ENCODE data around the gene PGM2L1.
"Not testable (repeated sequence)": the region's sequence is repeated elsewhere in the genome, so short reads cannot be mapped to it uniquely, and the experiment has no call there.

The PGM2L1 gene

DNA sequence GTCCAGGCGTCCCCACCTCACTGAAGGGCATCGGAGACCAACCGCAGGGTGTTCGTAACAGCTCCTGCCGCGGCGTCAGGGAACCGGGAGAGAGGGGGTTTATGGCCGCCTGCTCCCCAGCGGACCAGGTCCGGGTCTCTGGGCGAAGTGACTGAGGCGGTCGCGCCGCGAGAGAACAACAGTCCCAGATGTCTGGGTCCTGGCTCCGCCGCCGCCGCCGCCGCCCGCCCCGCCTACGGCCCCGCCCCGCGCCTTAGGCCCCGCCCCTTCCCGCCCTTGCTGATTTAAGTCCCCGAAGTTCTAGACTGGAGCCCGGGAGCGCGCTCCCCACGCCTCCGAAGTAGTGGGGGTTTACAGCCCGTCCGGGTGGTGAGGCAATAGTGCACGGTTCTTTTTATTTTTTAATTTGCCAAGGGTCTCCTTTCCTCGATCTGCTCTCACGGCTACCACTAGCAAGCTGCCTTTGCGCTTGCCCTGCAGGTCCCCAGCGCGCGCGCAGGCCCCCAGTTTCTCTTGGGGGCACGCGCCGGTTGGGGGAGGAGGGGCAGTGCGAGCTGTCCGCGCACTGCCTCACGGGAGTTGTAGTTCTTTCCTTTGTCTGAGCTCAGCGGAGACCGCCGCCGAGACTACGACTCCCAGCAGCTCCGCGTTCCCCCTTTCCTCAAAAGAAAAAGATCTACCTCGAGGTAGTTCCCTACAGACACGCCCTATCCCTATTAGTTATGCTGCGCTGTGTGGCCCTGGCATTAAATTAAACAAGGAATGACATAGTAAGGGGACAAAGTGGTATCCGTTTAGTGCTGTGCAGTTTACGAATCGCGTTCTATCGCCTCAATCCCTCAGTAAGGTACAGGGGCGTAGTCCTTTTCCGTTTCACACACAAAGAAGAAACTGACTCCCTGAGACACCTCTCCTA lies at the start of gene PGM2L1:
Gene PGM2L1, minus strand, starts transcription at position 190 of the 916 bp plus-strand sequence. CDS start 272 bp downstream, outside the sequence.
- DNase-seq (ENCODE audit: low read depth, low spot score), result peak; percentile 84

DNA sequence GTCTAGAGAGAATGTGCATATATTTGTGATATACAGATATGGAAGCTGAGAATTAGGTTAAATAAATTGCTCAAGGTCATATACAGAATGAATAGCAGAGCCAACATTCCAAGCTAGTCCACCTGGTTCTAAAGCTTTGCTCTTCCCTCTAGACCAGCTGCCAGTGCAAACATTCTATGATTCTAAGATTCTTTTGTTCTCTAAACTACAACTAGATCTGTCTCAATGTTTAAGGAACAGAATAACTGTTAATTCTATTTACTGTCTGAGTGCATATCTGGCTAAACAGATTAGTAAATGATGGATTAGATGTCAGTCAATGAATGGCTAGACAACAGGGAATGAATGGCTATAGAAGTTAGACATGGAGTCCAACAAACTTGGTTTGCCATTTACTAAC lies 49.5 kb upstream of the PGM2L1 start:
- no peak for DNase-seq (ENCODE audit: low read depth, low spot score)

DNA sequence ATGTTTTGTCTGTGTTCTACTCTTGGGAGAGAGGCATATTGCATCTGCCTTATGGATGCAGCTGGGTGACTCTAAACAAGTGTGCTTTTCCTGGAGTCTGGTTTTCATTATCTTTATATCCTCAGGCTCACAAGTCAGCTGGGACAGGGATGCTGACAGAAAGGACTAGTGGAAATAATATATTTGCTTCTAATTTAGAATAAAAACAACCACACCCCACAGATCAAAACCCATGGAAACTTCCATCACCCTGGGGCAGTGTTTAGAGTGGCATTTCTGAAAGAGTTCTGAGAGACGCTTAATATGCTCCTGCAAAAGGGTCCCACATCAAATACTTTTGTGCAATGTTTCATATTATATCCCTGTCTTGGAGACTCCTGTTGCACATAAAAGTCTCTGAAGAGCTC lies 48.3 kb upstream of the PGM2L1 start:
- DNase-seq (ENCODE audit: low read depth, low spot score), result no peak

DNA sequence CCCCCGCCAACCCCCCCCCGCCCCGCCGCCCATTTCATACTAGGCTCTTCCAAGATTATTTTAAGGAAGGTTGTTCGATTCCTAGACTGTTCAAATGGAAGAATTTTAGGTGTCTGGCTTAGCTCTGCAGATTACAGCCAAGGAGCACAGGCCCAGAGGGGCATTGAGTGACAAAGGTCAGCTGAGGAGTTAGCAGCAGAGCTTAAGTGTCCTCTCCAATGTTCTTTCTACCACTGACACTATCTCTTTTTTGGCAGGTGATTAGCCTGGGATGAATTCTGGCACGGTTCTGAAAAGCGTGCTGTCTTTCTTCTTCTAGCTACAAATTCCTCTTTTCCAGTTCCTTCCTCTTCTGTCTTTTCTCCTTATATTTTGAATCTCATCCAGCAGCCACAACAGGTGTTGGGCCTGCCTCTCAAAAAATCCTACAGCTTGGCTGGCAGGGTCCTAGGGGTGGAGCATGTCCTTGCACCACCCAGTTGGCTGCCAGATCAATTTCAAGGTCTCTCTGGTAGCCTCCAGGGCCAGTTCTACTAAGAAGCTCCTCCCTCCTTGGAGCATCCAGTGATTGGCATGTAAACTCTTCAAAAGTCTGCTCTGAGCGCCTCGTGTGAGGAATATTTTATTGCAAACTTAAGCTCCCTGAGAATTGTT lies 46.1 kb upstream of the PGM2L1 start:
- no peak for DNase-seq (ENCODE audit: low read depth, low spot score)

DNA sequence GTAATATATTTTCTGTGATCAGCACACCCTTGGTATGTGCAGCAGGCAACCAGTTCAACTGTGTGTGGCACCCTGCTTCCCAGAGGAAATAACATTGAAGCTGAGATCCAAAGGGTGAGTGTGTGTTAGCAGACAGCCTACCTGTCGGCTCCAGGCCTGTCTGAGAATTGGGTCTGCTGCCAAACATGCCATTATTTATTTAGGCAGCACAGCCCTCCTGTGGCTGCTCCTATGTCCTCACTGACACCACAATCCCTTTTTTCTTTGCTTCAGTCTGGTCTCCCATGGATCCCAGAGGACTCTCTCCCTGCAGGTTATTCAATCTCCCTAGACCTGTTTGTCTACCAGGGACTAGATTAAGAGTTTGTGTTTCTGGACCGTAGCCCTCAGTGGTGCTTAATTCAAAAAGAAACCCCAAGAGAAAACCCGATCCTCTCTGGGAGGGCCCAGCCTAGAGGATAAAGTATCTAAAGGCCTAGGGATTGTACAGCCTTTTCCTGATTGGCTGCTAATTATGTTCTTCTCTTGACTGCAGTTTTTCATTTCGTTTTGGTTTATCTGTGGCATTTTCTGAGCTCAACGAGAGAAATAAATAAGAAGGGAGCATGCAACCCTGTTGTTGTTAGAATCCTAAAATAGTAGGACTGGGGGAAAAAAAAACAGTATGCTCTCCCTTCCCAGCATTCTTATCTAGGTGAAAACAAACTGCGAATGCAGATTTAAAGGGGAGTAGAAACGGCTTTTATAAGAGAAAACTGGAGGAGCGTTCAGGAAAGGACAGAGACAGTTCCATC lies 45.0 kb upstream of the PGM2L1 start:
- no peak for DNase-seq (ENCODE audit: low read depth, low spot score)

DNA sequence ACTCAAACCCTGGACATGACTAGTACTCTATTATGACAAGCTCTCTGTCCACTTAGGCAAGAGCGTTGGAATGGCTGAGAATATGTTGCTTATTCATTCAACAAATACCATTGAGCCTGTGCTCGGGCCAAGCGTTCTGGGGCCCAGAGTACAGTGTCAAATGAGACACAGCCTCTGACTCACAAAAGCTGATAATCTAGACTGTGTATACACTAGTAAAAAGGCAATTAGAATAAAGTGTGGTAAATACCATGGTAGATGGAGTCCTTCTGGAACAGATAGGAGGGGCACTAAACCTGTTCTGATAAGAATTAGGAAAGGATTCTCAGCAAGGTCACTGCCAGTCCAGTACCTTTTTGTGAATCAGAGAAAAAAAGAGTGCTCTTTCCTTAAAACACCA lies 44.4 kb upstream of the PGM2L1 start:
- no peak for DNase-seq (ENCODE audit: low read depth, low spot score)

DNA sequence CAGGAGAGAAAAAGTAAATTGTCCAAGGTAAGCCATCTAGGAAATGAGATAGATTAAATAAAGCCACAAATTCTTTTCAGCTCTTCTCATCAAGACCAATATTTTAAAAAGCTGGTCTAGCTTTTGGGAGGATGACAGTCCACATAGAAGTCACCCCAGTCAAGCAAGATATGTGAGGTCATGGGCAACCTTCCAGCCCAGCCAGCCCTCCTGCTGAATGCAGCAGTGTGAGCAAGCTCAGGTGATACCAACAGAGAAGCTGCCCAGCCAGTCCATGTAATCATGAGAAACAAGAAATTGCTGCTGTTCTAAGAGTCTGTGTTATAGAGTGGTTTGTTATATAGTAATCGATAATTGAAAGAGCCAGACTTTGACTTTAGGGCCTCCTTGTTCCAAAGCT lies 40.4 kb upstream of the PGM2L1 start:
- no peak for DNase-seq (ENCODE audit: low read depth, low spot score)

DNA sequence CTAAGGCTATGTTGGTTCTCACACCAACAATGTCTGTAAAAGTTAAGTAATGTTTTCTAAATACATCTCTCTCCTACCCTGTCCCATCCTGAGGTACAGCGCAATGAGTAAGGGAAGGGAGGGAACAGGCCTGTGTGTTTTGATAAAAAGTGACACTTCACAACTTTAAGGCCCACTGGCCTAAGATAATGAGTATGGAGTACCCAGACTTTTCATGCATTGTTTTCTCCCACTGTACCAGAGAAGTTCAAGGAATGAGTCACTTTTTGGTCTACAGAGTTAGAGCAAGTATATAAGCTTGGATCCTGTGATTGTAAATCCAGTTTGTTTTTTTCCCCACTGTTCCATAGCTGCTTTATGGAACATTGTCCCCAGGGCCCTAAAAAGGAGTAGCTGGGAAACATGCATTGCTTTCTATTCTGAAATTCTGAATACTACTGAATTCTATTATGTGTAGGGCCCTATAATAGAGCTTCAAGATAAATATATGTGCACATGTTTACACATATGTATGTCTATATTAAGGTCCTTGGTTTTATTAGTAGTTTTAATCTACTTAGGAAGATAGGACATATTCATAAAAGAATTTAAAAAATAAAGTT lies 39.3 kb upstream of the PGM2L1 start:
- DNase-seq (ENCODE audit: low read depth, low spot score), result no peak

DNA sequence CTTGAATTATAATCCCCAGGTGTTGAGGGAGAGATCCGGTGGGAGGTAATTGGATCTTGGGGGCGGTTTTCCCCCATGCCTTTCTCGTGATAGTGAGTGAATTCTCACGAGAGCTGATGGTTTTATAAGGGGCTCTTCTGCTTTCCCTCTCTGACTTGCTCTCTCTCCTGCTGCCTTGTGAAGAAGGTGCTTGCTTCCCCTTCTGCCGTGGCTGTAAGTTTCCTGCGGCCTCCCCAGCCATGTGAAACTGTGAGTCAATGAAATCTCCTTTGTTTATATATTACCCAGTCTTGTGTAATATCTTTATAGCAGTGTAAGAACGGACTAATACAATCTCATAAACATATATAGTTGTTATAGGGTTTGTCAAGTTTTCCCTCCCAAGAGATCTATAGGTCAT lies 36.3 kb upstream of the PGM2L1 start:
- DNase-seq (ENCODE audit: low read depth, low spot score), result no peak

DNA sequence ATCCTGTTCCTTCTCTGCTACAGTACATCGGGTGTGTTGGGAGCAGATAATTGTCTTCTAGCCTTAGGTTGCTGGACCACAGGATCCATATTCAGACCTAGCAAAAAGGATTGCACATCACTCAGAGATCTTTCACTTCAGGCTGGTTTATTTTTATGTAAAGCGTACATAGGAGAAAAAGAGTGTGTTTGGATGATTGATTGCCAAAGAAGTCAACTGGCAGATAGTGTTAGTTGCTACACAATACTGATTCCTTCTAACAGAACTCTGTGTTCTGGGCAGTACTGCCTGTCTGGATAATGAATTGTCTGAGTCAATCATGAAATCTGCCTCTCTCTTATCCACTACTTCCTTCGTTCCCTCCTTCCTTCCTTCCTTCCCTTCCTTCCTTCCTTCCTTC lies 31.0 kb upstream of the PGM2L1 start:
- no peak for DNase-seq (ENCODE audit: low read depth, low spot score)

DNA sequence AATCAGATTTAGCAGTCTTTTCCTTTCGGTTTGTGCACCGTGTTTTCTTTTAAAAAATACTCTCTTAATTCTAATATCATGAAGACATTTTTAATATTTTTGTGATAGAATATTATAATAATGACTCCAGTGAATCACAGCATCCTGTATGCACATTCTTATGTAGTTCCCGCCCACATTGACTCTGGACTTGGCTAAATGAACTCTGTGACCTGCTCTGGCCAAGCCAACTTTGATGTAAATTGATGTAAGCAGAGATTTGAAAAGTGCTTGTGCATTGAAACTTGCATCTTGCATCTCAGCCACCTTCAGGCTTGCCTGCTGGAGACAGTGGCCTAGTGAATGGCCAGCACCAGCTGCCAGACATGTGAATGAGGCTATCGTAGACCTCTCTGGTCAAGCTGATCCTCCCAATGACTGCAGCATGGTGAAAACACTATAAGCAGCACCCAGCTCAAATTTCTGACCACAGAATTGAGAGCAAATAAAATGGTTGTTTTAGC lies 29.2 kb upstream of the PGM2L1 start:
- DNase-seq (ENCODE audit: low read depth, low spot score), result no peak

DNA sequence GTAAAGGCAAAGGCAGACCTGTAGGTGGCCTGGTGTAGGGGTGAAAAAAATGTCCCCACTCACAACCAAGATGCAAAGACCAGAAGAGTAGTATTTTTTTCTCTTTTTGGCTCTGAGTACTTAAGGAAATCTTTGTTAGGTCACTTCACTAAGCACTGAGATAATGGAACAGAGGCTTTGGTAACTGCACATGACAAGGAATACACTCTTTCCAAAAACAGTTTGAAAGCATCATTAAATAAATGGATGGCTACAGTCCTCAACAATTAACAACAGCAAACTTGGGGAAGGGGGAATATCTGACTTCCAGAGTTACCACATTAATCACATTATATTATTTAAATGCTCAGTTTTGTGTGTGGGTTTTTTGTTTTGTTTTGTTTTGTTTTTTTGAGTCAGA lies 26.9 kb upstream of the PGM2L1 start:
- DNase-seq (ENCODE audit: low read depth, low spot score), result no peak

DNA sequence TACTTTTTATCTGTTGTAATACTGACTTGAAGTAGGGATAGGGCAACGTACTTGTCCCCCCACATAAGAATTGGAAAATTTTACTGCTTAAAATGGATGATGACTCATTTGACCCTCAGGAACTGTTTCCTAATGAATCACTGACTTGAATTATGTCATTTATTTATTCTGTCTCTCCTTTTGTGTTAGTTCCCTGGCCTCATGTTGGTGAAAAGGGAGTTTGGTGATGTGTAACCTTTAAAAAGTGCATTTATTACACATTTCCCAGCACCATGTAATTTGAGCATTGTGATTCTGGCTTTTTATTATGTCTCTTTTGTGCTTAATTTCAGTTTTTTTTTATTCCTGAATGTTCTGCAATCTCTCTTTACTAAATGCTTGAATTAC lies 20.3 kb upstream of the PGM2L1 start:
- DNase-seq (ENCODE audit: low read depth, low spot score), result no peak

DNA sequence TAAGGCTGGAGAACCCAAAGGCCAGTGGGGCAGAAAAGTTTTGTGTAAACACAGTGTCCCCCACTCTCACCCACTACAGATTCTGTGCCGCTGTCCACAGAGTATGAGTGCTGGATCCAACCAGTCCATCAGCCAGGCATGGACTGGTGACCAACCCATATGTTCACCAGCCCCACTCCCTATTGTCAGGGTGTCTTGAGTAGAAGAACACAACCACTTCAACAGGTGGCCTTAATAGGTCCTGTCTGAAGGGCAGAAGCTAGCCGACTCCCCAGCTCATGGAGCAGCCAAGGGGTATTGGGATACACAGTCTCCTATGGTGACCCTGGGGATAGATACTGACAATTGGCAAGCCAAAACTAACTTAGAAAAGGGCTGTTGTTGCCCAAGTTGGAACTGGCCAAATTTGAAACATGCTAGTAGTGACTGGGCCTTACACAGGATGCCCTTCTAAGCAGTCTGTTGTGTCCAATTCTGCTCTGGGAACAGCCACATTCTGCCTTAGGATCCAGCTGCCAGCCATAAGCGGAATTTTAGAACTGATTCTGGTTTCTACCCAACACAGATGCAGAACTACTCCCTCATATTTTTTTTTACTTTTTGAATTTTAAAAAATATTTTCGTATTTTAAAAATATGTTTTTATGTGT lies 19.8 kb upstream of the PGM2L1 start:
- DNase-seq (ENCODE audit: low read depth, low spot score), result no peak

DNA sequence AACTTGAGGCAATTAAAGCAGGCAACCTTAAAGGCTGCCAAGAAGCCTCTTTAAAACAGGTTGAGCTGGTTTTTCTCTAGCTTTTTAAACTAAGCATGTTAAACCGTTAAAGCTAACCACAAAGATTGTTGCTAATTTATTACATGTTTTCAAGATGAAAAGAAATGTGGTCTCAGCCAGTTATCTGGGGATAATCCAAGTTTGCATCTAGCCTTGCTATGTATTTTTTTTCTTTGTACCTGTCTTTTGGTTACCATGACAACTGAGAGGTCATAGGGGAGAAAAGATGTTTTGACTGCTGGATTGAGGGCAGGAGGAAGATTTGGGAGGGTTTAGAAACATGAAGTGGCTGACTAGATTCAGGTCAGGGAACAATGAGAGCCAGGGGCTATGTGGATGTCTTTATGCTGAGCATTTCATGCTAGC lies 19.2 kb upstream of the PGM2L1 start:
- DNase-seq (ENCODE audit: low read depth, low spot score), result no peak

DNA sequence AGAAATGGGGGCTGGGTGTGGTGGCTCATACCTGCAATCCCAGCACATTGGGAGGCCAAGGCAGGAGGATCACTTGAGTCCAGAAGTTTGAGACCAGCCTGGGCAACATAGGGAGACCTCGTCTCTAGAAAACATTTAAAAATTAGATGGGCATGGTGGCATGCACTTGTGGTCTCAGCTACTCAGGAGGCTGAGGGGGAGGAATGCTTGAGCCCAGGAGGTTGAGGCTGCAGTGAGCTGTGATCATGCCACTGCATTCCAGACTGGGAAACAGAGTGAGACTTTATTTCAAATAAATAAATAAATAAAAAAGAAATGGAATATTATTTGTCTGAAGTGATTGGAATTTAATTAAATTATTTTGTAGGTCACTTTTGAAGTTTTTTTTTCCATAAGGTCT lies 18.7 kb upstream of the PGM2L1 start:
- DNase-seq (ENCODE audit: low read depth, low spot score), result not testable (repeated sequence)

DNA sequence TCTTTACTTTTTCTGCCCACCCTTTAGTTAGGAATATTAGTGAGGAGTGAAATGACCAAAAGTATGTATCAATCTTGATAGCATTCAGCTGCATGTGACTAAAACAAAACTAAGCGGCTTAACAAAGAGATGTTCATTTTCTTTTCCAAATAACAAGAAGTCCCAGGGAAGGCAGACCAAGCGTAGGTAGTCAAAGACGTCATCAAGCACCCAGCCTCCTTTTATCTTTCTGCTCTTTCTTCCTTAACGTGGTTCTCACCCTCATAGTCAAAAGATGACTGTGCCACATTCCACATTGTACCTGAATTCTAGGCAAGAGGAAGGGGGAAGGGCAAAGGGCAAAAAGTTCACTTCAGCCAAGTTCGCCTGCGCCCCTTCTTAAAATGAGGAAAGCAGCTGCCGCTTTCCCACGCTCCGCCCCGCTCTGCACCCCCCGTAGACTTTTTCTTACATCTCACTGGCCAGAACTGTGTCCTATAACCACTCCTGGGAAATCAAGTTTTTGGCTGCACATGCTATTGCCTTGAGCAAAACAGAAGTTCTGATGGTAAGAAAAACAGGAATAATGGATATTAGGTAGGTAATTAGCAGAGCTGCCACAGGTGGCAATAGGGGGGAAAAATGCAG lies 14.6 kb upstream of the PGM2L1 start:
- DNase-seq (ENCODE audit: low read depth, low spot score), result no peak

DNA sequence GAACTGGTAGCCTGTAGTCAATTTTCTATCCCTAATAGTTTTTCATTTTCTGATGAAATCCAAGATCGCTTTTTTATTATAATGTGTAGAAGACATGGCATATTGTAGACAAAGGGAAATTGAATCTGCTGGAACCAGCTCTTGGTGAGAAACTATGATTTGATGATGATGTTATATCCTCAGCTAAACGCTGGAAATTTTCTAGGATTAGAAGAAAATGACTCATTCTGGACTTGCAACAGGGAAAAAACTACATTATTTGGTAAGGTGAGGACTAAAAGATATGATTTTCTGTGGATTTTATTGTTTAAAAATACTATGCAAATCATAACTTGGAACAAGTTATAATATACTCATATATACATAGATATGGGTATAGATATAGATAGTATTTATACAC lies 14.1 kb upstream of the PGM2L1 start:
- DNase-seq (ENCODE audit: low read depth, low spot score), result no peak

DNA sequence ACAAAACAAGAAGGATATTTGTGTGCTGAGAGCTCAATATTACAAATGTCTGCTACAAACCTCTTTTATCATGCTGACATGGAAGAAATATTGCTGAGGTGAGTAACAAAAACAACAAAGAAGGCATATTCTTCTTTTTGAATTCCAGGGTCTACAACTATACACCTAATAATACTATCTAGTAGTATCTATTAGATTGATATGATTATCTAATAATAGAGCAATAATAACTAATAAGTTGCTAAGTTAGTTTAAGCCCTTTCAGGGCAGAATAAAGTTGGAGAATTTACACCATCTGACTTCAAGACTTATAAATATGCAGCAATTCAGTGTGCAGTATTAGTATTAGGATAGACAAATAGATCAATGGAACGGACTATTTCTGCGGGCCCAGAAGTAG lies 11.4 kb upstream of the PGM2L1 start:
- DNase-seq (ENCODE audit: low read depth, low spot score), result no peak

DNA sequence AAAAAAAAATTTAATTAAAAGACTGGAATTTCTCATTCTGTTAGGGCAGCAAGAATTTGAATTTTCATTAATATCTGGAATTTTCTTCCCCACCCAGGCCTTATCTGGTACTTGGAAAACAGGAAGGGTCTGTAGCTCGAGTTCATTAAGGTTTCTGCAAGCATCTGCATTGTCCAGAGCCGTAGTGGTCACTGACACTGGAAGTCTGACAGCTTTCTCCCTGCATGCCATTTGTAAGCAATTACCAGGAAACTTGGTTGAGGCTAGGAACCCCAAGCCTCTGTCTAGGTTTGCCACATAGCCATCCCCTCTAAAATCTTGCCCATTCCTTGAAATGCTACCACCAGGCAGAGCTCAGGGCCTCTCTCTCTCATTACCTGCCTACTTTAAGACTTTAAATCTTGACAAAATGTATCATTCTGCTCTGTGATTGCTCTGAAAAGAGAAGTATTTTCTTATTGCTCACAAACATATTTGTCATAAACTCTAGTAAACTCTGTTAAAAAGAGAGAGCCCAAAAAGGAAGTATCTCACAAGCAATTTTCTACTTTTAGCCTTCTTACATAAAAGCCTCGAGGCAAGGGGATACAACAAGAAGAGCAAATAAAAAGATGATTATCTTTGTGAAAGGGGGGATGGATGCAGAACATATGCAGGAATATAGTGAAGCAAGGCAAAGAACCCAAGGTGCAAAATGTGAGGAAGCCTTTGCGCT lies 5.5 kb upstream of the PGM2L1 start:
- DNase-seq (ENCODE audit: low read depth, low spot score), result no peak

All from activated naive CD8-positive, alpha-beta T cell treated with anti-CD3 and anti-CD28 coated beads, Interleukin-2, amount 50 U/mL, for 16 hours (primary cell).